Measurements from ENCODE around the gene RPL5.
"Not testable (repeated sequence)": the region's sequence is repeated elsewhere in the genome, so short reads cannot be mapped to it uniquely, and the experiment has no call there.

The RPL5 gene

GRCh38 chr1:92831762-92832536 is at the start of gene RPL5:
Gene RPL5 (plus strand): TSS chr1:92832040. CDS start chr1:92832115, 75 bp downstream.
- DNase-seq, result peak; percentile 96 to 100

GRCh38 chr1:92783550-92783949 is 48.3 kb upstream of the RPL5 start:
- not testable (repeated sequence) for DNase-seq

DNA sequence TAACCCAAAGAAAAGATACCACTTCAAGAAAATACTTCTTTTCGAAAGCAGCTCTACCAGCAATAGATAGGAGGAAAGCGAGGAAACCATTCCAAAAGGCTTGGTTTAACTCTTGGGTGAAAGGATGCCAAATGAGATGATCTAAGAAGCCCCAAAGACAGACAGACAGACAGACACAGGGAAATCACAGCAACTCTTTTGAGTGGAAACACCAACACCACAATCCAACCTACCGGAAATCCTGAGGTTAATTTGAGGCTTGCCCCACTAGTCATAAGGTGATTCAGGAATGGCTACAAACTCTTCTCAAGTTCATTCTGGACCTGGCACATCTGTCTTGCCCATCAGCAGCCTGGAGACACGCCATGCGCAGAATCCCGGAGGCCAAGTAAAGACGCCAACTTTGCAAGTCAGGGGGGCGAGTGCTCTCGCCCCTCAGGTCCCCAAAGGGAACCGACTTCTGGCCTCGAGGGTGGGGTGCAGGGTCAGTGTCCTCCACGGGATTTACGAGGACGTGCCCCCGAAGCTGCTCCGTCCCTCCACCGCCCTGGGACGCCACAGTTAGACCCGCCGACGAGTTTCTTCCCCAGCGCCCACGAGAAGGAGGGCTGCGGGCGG is 47.7 kb upstream of the RPL5 start:
- DNase-seq, result peak in 1 of 2 donors; percentile 7

DNA sequence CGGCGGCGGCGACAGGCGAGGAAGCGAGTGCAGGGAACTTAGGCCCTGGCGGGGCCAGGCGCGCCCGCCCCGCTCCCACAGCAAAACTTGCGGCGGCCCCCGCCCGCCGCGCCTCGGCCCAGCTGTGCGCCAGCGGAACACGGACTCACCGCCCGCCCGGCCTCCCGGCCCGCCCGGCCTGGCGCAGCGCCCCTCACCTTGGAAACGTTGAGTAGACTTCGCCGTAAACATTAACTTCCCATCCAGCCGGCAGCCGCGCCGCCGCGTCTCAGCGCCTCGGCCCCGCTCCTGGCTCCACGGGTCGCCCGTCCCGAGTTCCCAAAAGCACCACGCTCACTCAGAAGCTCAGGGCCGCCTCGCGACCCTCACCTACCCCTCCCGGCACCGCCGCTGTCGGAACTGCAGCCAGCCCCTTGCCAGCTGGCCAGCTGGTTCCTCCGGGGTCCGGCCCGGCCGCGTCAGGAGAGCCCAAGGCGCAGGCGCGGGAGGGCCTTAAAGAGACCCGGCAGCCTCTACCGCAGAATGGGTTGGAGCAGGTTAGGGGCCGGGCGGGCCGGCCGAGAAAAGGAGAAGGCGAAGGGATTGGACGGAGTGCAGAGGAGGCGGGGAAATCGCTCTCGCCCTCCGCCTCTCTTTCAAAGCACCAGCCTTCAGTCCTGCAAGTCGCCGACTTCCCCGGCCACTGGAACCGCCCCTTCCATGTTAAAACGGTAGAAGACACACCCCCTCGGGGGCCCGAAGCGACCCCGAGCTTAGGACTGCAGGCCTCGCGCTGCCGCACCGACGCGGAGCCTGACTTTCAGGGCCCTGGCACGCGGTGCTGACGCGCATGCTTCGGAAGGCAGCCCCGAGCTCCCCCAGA is 47.0 kb upstream of the RPL5 start, which contains the start of gene EVI5:
TSS of gene EVI5 (minus strand) at position 470 of the 862 bp plus-strand sequence. CDS start 48,562 bp downstream, outside the sequence.
- DNase-seq, result peak; percentile 95 to 96

GRCh38 chr1:92786111-92786901 is 45.5 kb upstream of the RPL5 start:
- DNase-seq, result peak; percentile 35 to 59

DNA sequence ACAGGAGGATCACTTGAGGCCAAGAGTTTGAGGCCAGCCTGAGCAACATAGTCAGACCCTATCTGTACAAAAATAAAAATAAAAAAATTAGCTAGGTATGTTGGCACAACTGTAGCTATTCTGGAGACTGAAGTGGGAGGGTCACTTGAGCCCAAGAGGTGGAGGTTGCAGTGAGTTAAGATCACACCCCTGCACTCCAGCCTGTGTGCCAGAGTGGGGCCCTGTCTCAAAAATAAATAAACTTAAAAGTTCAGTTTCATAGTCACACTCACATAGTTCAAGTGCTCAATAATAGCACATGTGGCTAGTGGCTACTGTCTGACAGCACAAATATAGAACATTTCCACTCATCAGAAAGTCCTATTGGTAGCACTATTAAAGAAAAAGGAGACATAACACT is 41.8 kb upstream of the RPL5 start:
- DNase-seq, result no peak

DNA sequence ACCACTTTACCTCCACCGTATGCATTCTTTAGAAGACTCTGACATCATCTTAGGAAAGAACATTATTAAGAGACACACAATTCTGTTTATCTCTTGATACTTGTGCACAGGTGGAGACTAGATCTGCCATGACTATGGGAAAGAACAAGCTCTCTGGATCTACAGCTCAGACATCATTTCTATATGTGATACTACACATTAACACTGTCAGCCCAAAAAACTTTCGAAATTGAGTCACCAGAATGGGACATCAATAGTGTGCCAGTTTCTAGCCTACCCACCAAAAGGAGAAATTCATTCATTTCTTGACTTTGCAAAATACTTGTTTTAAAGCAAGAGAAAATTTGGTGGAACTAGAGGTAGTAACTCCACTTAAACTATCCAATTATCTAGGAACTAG is 41.0 kb upstream of the RPL5 start:
- no peak for DNase-seq

- no peak for DNase-seq
Observed at GRCh38 chr1:92791487-92792066, 40.3 kb upstream of the RPL5 start.

DNA sequence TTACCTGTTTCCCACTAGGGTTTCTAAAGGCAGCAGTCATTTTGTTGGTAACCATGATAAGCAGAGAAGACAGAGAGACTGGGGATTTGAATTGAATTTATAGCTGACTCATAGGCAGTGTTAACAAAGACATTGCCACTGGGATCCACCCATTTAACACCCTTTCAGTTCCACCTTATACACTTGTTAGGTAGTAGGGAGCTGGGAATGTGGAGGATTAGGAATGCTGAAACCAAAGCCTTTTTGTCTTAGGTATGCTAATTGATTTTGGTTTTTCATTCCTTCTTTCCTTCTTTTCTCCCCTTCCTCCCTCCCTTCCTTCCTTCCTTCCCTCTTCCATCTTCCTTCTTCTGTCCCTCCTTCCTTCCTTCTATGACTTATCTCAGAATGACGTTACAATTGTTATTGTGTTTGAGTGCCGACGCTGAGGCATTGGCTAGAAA is 39.5 kb upstream of the RPL5 start:
- DNase-seq, result no peak

GRCh38 chr1:92795166-92795565 is 36.7 kb upstream of the RPL5 start:
- DNase-seq, result no peak

DNA sequence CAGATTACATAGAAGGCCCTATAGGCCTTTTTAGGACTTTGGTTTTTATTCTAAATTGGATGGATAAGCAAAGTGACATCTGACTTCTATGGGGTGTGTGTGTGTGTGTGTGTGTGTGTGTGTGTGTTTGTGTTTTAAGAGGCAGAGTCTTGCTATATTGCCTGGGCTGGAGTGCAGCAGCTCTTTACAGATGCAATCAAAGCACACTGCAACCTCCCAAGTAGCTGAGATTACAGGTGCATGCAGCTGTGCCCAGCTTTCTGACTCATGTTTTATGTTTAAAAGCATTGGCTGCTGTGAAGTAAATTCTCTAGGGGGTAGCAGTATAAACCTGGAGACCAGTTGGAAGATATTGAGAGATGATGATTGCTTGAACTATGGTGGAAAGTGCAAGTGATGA is 34.5 kb upstream of the RPL5 start:
- no peak for DNase-seq

GRCh38 chr1:92797961-92798360 is 33.9 kb upstream of the RPL5 start:
- no peak for DNase-seq

- DNase-seq, result no peak
Observed at GRCh38 chr1:92803140-92803887, 28.5 kb upstream of the RPL5 start.

- peak; percentile 45 to 48 for DNase-seq
Observed at GRCh38 chr1:92804721-92805201, 27.1 kb upstream of the RPL5 start.

GRCh38 chr1:92805216-92805615 is 26.6 kb upstream of the RPL5 start:
- DNase-seq, result no peak

DNA sequence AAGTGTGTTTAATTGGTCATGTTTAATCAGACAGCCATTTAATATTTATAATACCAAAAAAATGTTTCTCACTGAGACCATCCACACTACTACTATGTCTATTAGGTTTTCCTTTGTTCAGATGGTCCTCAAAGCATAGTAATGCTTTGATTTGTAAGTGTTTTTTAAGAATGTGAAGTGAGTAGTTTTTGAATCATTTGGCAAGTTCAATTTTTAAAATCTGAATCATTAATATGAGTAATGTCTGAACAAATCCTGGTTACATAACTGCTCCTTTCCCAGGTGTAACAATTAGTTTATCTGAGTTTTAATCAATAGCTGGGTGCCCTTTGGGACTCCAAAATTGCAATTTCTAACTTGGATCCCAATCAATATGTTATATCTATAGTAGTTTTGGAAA is 23.5 kb upstream of the RPL5 start:
- no peak for DNase-seq

DNA sequence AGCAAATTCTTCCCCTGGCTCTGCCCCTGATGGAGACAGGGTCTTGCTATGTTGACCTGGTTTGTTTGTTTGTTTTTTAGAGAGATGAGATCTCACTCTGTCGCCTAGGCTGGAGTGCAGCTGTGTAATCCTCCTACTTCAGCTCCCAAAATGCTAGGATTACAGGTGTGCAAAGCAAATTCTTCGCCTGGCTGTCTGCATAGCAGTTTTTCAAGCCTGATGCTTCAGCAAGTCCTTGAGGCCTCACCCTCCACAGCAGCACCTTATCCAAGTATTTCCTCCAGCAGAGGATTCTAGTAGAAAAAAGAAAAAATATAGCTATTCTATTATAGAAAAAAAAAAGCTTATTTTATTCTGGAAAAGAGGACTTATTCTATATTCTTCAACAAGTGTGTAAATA is 15.1 kb upstream of the RPL5 start:
- DNase-seq, result no peak

- DNase-seq, result no peak
Observed at GRCh38 chr1:92817137-92817697, 14.6 kb upstream of the RPL5 start.

- peak; percentile 24 to 60 for DNase-seq
Observed at GRCh38 chr1:92817986-92818764, 13.7 kb upstream of the RPL5 start.

- no peak for DNase-seq
Observed at GRCh38 chr1:92820024-92820423, 11.8 kb upstream of the RPL5 start.
